Measurements from ENCODE around the gene DPP8.

DPP8 gene

GRCh38 chr15:65423976-65424679, 93.4 kb downstream of the DPP8 start:
- DNase-seq (ENCODE audit: low read depth), result no peak

- DNase-seq (ENCODE audit: low read depth), result no peak
These were observed 94.1 kb downstream of the DPP8 start for GRCh38 chr15:65423150-65423975.

GRCh38 chr15:65421360-65422215, 95.9 kb downstream of the DPP8 start:
- no peak for DNase-seq (ENCODE audit: low read depth)

GRCh38 chr15:65420975-65421359, 96.5 kb downstream of the DPP8 start:
- DNase-seq (ENCODE audit: low read depth), result no peak

GRCh38 chr15:65418596-65418995, 98.9 kb downstream of the DPP8 start:
- DNase-seq (ENCODE audit: low read depth), result no peak

GRCh38 chr15:65416845-65417416, 100.6 kb downstream of the DPP8 start:
- DNase-seq (ENCODE audit: low read depth), result no peak

- no peak for DNase-seq (ENCODE audit: low read depth)
These were observed 102.5 kb downstream of the DPP8 start for GRCh38 chr15:65414841-65415621.

GRCh38 chr15:65413760-65414144, 103.7 kb downstream of the DPP8 start:
- DNase-seq (ENCODE audit: low read depth), result no peak

GRCh38 chr15:65413051-65413759, 104.3 kb downstream of the DPP8 start:
- DNase-seq (ENCODE audit: low read depth), result no peak

- no peak for DNase-seq (ENCODE audit: low read depth)
These were observed 104.9 kb downstream of the DPP8 start for GRCh38 chr15:65412556-65412955.

GRCh38 chr15:65411465-65412071, 105.9 kb downstream of the DPP8 start:
- no peak for DNase-seq (ENCODE audit: low read depth)

GRCh38 chr15:65410972-65411371, 106.5 kb downstream of the DPP8 start:
- no peak for DNase-seq (ENCODE audit: low read depth)

GRCh38 chr15:65410036-65410435, 107.5 kb downstream of the DPP8 start:
- no peak for DNase-seq (ENCODE audit: low read depth)

GRCh38 chr15:65409036-65409631, 108.4 kb downstream of the DPP8 start:
- DNase-seq (ENCODE audit: low read depth), result peak; percentile 91

GRCh38 chr15:65408324-65409035, 109.0 kb downstream of the DPP8 start:
- no peak for DNase-seq (ENCODE audit: low read depth)

- DNase-seq (ENCODE audit: low read depth), result no peak
These were observed 111.0 kb downstream of the DPP8 start for GRCh38 chr15:65406424-65407000.

GRCh38 chr15:65405791-65406423, 111.6 kb downstream of the DPP8 start:
- DNase-seq (ENCODE audit: low read depth), result no peak

- DNase-seq (ENCODE audit: low read depth), result no peak
These were observed 113.2 kb downstream of the DPP8 start for GRCh38 chr15:65404186-65404872.

Data from GM04504 (cell line).